Progenitor cell of endocrine pancreas (in vitro differentiated cells): ENCODE data around the gene TANC1. TPM values are rescaled to one million over a fixed set of nuclear protein-coding genes. Genes with fewer than 3 reads are reported as not detected.

Experiments
- DNase-seq: peaks from one replicate; pipeline ENCODE4 v3.0.0; 2021; ENCODE audit warnings: low spot score; ENCODE audit not compliant: unreplicated experiment
- H3K27ac Mint-ChIP-seq: 2 replicates; pipeline ENCODE4 v1.8.0; 2021; ENCODE audit warnings: mild to moderate bottlenecking, moderate library complexity, mixed read lengths
- H3K27me3 Mint-ChIP-seq: 2 replicates; pipeline ENCODE4 v1.8.0; 2021; ENCODE audit warnings: mixed read lengths
- H3K36me3 Mint-ChIP-seq: 2 replicates; pipeline ENCODE4 v1.8.0; 2022; ENCODE audit warnings: mixed read lengths; ENCODE audit not compliant: insufficient read depth
- H3K4me1 Mint-ChIP-seq: 2 replicates; pipeline ENCODE4 v1.8.0; 2021; ENCODE audit warnings: low read depth, mixed read lengths
- H3K4me3 Mint-ChIP-seq: 2 replicates; pipeline ENCODE4 v1.8.0; 2021; ENCODE audit warnings: low read depth, mild to moderate bottlenecking, moderate library complexity, mixed read lengths
- H3K9me3 Mint-ChIP-seq: 2 replicates; pipeline ENCODE4 v1.8.0; 2021; ENCODE audit warnings: low read depth, mixed read lengths
- long read RNA-seq: library from polyadenylated mRNA; unstranded; transcript quantifications from one replicate; pipeline ENCODE4 v2.0.0, GENCODE V29; 2020
- total RNA-seq: library from RNA; stranded (reverse); gene quantifications from 2 replicates; pipeline ENCODE4 v1.2.1, GENCODE V29; 2021
- TF ChIP-seq, protein P1 (sequence below): fragments of 200-600 bp; sonication (generic); IDR thresholded peaks from one replicate; pipeline ENCODE4 v1.5.0; 2021; ENCODE audit warnings: antibody characterized with exemption, mild to moderate bottlenecking; ENCODE audit not compliant: unreplicated experiment

TANC1 gene
- total RNA-seq = 29.8 and 33.8 TPM in 2 replicates
- long read RNA-seq, full-length matches to known transcripts = 1 of 19 reads
- long read RNA-seq, partial matches to known transcripts = 8 of 19 reads
- long read RNA-seq, other reads (novel, unspliced or antisense) = 10 of 19 reads

DNA sequence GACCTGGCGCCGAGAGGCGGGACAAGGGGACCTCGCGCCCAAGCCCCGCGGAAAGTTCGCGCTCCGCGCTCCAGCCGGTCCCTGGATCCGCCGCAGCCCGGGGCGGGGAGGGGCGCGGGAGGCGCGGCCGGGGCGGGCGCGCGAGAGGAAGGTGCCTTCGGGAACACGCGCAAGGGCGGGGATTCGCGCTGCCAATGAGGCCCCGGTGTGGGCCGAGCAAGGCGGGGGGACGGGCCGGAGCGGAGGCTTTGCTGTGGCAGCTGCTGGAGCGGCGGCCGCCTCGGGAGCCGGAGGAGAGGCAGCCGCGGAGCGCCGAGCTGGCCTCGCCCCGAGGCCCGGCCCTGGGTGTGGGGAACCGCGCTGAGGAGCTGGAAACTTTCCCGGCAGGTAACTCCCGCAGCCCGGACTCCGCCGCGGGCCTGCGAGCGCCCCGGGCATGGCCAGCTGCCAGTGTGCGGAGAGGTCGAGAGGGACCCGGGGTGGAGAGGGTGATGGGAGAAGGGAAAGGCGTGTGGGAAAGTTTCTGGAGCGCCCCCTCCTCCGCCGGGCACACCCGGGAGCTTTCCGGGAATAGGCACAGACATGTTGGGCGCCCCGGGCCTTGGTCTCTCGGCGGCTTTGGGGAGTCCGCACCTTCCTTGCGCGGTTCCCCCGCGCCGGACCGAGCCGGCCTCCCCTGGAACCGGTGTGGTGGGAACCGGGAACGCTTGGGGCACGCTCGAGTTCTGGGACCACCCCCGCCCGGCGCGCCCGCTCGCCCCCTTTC is at the start of gene TANC1:
Gene TANC1 (plus strand): TSS at position 245 of the 766 bp plus-strand sequence. CDS start 97,271 bp downstream, outside the sequence.
- H3K27me3 Mint-ChIP-seq = peaks cover 29% of the 10 kb centered on the region
- H3K9me3 Mint-ChIP-seq = no peaks in the 10 kb centered on the region
- H3K36me3 Mint-ChIP-seq = peaks cover 3% of the 10 kb centered on the region
- peaks cover 42% of the 10 kb centered on the region for H3K4me1 Mint-ChIP-seq
- peak within 1 kb of the TSS; percentile 94 for H3K27ac Mint-ChIP-seq
- DNase-seq = peak; percentile 91
- H3K4me3 Mint-ChIP-seq = peak within 1 kb of the TSS; percentile 94
- TF ChIP-seq, protein P1, sequence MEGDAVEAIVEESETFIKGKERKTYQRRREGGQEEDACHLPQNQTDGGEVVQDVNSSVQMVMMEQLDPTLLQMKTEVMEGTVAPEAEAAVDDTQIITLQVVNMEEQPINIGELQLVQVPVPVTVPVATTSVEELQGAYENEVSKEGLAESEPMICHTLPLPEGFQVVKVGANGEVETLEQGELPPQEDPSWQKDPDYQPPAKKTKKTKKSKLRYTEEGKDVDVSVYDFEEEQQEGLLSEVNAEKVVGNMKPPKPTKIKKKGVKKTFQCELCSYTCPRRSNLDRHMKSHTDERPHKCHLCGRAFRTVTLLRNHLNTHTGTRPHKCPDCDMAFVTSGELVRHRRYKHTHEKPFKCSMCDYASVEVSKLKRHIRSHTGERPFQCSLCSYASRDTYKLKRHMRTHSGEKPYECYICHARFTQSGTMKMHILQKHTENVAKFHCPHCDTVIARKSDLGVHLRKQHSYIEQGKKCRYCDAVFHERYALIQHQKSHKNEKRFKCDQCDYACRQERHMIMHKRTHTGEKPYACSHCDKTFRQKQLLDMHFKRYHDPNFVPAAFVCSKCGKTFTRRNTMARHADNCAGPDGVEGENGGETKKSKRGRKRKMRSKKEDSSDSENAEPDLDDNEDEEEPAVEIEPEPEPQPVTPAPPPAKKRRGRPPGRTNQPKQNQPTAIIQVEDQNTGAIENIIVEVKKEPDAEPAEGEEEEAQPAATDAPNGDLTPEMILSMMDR = no peak

DNA sequence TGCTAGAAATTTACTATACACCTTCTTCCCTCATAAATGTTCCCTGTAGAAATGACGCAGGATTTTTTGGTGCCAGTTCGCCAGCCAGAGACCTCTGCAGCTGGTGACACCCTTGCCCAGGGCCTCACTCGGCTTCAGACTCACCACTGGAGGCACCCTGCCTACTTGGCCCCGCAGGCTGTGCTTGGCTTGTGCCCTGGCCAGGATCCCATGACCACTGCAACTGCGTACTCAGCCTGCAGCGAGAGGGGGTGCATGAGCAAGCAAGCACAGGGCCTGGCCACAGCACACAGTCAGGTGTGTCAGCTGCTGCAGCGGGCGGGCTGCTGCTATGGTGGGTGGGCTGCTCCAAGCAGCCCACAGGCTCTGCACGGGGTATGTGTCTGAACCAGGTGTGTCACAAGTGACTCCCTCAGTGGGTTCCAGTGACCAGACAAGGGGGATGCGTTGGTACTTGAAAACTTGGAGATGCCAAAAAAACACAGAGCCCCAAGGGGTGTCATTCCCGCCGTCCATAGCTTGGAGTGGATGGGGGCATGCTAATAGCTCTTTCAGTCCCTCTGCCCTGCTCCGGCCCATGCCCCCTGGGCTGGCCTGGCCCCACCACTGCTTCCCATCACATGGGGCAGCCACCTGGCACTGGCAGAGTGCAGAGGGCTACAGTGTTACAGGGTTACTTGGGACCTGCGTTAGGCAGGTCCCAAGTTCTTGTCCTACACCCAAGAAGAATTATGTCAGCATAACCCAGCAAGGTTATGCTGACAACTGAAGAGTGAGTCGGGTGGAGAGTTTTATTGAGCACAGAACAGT is 46.6 kb upstream of the TANC1 start:
- Mint-ChIP-seq H3K4me3 (no peak overlapping the region), H3K36me3 (no peaks in the 10 kb centered on the region), H3K27ac (no peak overlapping the region), H3K27me3 (no peaks in the 10 kb centered on the region), H3K4me1 (peaks cover 11% of the 10 kb centered on the region), H3K9me3 (peaks cover 3% of the 10 kb centered on the region)
- DNase-seq = no peak
- TF ChIP-seq, protein P1 = no peak

DNA sequence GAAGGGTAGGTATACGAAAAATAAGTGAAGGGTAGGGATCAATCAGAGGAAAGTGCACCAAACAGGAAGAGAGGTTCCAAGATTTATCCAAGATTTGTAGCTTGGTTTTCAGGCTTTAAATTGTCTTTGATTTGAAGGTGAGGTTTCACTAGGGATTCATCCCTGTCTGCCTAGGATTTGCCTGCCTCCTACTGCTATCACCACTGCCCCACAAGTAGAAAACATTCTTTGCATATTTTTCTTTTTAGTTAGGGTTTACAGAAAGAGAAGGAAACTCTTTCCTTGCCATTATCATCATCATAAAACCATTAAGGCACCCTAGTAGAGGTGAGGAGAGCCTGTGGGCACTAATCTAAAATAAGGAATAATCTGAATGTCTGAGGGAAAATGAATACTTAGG is 45.8 kb upstream of the TANC1 start:
- H3K36me3 Mint-ChIP-seq = no peaks in the 10 kb centered on the region
- H3K4me1 Mint-ChIP-seq = peaks cover 11% of the 10 kb centered on the region
- no peak overlapping the region for H3K27ac Mint-ChIP-seq
- H3K4me3 Mint-ChIP-seq = no peak overlapping the region
- DNase-seq = no peak
- peaks cover 3% of the 10 kb centered on the region for H3K9me3 Mint-ChIP-seq
- H3K27me3 Mint-ChIP-seq = no peaks in the 10 kb centered on the region
- TF ChIP-seq, protein P1 = no peak

DNA sequence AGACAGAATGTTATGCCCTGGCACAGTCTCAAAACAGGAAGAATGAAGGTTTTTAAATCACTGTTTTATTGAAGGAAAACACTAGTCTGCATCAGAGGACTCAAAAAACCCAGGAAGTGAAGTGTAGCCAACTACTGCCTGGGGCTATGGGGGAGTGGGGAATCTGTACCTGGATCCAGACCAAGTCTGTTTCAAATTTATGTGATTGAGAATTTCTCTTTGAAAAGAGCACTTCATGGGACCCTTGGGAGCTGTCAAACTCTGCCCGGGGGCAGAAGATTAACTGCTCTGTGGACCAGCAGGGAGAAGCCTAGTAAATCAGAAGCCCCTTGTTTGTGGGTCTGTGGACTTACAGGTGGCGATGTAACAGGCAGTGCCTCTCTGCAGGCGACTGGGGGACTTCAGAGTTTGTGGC is 45.3 kb upstream of the TANC1 start:
- H3K9me3 Mint-ChIP-seq = peaks cover 3% of the 10 kb centered on the region
- peaks cover 11% of the 10 kb centered on the region for H3K4me1 Mint-ChIP-seq
- H3K27me3 Mint-ChIP-seq = no peaks in the 10 kb centered on the region
- no peak for DNase-seq
- H3K36me3 Mint-ChIP-seq = no peaks in the 10 kb centered on the region
- TF ChIP-seq, protein P1 = no peak
- no peak overlapping the region for H3K4me3 Mint-ChIP-seq
- H3K27ac Mint-ChIP-seq = no peak overlapping the region

DNA sequence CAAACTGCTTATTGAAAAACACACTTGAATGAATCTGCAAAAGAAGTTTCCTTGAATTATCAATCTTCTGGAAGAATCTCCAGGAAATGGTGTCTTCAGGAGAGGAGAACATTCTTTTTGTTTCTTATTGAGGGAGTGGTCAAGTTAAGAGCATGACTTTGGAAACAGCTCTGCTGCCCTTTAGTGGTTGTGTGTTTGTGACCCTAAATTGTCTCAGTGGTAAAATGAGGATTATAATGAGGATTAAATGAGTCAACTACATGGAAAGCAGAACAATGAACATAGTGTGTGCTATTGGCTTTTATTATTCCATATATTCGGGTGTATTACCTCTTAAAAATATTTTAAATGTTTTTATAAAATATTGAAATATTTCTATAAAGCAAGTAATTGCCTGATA is 44.8 kb upstream of the TANC1 start:
- TF ChIP-seq, protein P1 = no peak
- H3K36me3 Mint-ChIP-seq = no peaks in the 10 kb centered on the region
- H3K4me1 Mint-ChIP-seq = peaks cover 11% of the 10 kb centered on the region
- no peak for DNase-seq
- H3K27me3 Mint-ChIP-seq = no peaks in the 10 kb centered on the region
- H3K4me3 Mint-ChIP-seq = no peak overlapping the region
- H3K9me3 Mint-ChIP-seq = peaks cover 3% of the 10 kb centered on the region
- no peak overlapping the region for H3K27ac Mint-ChIP-seq
